ENCODE results near the gene COX4I1. TPM values are rescaled to one million over a fixed set of nuclear protein-coding genes. Genes with fewer than 3 reads are reported as not detected.

COX4I1 gene
- total RNA-seq, 2 experiments from 2014 or later, result 505 to 520 TPM

- H3K27ac Mint-ChIP-seq, result no peak overlapping the region
- no peak overlapping the region for H3K4me3 Mint-ChIP-seq
- ATAC-seq (peak; percentile 8), DNase-seq (no peak)
- H3K4me1 Mint-ChIP-seq (ENCODE audit: low read depth), result peaks cover 9% of the 10 kb centered on the region
- no peaks in the 10 kb centered on the region for H3K36me3 Mint-ChIP-seq (ENCODE audit: low read depth)
- POLR2A ChIA-PET, result interaction anchor here (1.0 to 1.5 kb wide), 3 partner anchors 82 to 195 kb away, joined by 3 to 14 read pairs (median 4); no protein-coding TSS in a partner anchor
- H3K9me3 Mint-ChIP-seq (ENCODE audit: insufficient read depth), result no peaks in the 10 kb centered on the region
- CTCF ChIA-PET, result interaction anchor here (0.6 to 6.6 kb wide), 44 partner anchors 8 to 697 kb away, joined by 3 to 385 read pairs (median 5); partner anchors contain the start of gene IRF8
- H3K27me3 Mint-ChIP-seq (ENCODE audit: low read depth), result peaks cover 3% of the 10 kb centered on the region
These were observed 21.3 kb downstream of the COX4I1 start for GRCh38 chr16:85820604-85821372.

- ATAC-seq (peak; percentile 83), DNase-seq (peak; percentile 84)
- Mint-ChIP-seq H3K4me3 (no peak overlapping the region), H3K9me3 (ENCODE audit: insufficient read depth) (no peaks in the 10 kb centered on the region), H3K27ac (no peak overlapping the region), H3K27me3 (ENCODE audit: low read depth) (peaks cover 3% of the 10 kb centered on the region), H3K4me1 (ENCODE audit: low read depth) (peaks cover 9% of the 10 kb centered on the region), H3K36me3 (ENCODE audit: low read depth) (no peaks in the 10 kb centered on the region)
- ChIA-PET CTCF (interaction anchor here (0.6 to 6.6 kb wide), 53 partner anchors 9 to 696 kb away, joined by 3 to 385 read pairs (median 4); partner anchors contain the start of gene IRF8), POLR2A (interaction anchor here (1.0 to 1.5 kb wide), 3 partner anchors 81 to 194 kb away, joined by 3 to 14 read pairs (median 4); no protein-coding TSS in a partner anchor)
These were observed 22.1 kb downstream of the COX4I1 start for GRCh38 chr16:85821390-85822135.

- CTCF ChIA-PET, result interaction anchor here (0.6 to 6.6 kb wide), 35 partner anchors 9 to 695 kb away, joined by 3 to 385 read pairs (median 5); partner anchors contain the start of gene IRF8
- H3K4me1 Mint-ChIP-seq (ENCODE audit: low read depth), result peaks cover 9% of the 10 kb centered on the region
- H3K36me3 Mint-ChIP-seq (ENCODE audit: low read depth), result no peaks in the 10 kb centered on the region
- POLR2A ChIA-PET, result interaction anchor here (1.0 to 1.5 kb wide), 2 partner anchors 80 to 166 kb away, joined by 4 to 14 read pairs; no protein-coding TSS in a partner anchor
- H3K4me3 Mint-ChIP-seq, result no peak overlapping the region
- peaks cover 6% of the 10 kb centered on the region for H3K27me3 Mint-ChIP-seq (ENCODE audit: low read depth)
- no peak overlapping the region for H3K27ac Mint-ChIP-seq
- DNase-seq (no peak), ATAC-seq (no peak)
- H3K9me3 Mint-ChIP-seq (ENCODE audit: insufficient read depth), result no peaks in the 10 kb centered on the region
These were observed 22.6 kb downstream of the COX4I1 start for GRCh38 chr16:85822145-85822544.

- Mint-ChIP-seq H3K36me3 (ENCODE audit: low read depth) (no peaks in the 10 kb centered on the region), H3K27me3 (ENCODE audit: low read depth) (peaks cover 6% of the 10 kb centered on the region), H3K9me3 (ENCODE audit: insufficient read depth) (no peaks in the 10 kb centered on the region), H3K4me1 (ENCODE audit: low read depth) (peaks cover 9% of the 10 kb centered on the region), H3K27ac (no peak overlapping the region), H3K4me3 (no peak overlapping the region)
- ChIA-PET POLR2A (no interaction called here), CTCF (interaction anchor here (0.7 to 6.6 kb wide), 3 partner anchors 9 to 192 kb away, joined by 3 to 385 read pairs (median 222); no protein-coding TSS in a partner anchor)
- DNase-seq (no peak), ATAC-seq (no peak)
These were observed 23.9 kb downstream of the COX4I1 start for GRCh38 chr16:85823328-85823920.

GRCh38 chr16:85824161-85825135 is 25.0 kb downstream of the COX4I1 start:
- Mint-ChIP-seq H3K27ac (no peak overlapping the region), H3K36me3 (ENCODE audit: low read depth) (no peaks in the 10 kb centered on the region), H3K9me3 (ENCODE audit: insufficient read depth) (no peaks in the 10 kb centered on the region), H3K27me3 (ENCODE audit: low read depth) (peaks cover 15% of the 10 kb centered on the region), H3K4me1 (ENCODE audit: low read depth) (peaks cover 13% of the 10 kb centered on the region), H3K4me3 (no peak overlapping the region)
- DNase-seq, result no peak
- ChIA-PET POLR2A (interaction anchor here (0.6 kb wide), 1 partner anchor 104 kb away, joined by 3 read pairs; no protein-coding TSS in a partner anchor), CTCF (interaction anchor here (5.8 to 6.6 kb wide), 2 partner anchors 167 to 191 kb away, joined by 222 to 385 read pairs; no protein-coding TSS in a partner anchor)
- no peak for ATAC-seq

- ATAC-seq (no peak), DNase-seq (no peak)
- peaks cover 17% of the 10 kb centered on the region for H3K27me3 Mint-ChIP-seq (ENCODE audit: low read depth)
- CTCF ChIA-PET, result no interaction called here
- POLR2A ChIA-PET, result no interaction called here
- no peaks in the 10 kb centered on the region for H3K9me3 Mint-ChIP-seq (ENCODE audit: insufficient read depth)
- no peak overlapping the region for H3K27ac Mint-ChIP-seq
- H3K4me3 Mint-ChIP-seq, result no peak overlapping the region
- H3K36me3 Mint-ChIP-seq (ENCODE audit: low read depth), result no peaks in the 10 kb centered on the region
- peaks cover 16% of the 10 kb centered on the region for H3K4me1 Mint-ChIP-seq (ENCODE audit: low read depth)
These were observed 25.8 kb downstream of the COX4I1 start for GRCh38 chr16:85825326-85825725.

GRCh38 chr16:85826686-85827247 is 27.3 kb downstream of the COX4I1 start:
- Mint-ChIP-seq H3K36me3 (ENCODE audit: low read depth) (no peaks in the 10 kb centered on the region), H3K27me3 (ENCODE audit: low read depth) (peaks cover 26% of the 10 kb centered on the region), H3K9me3 (ENCODE audit: insufficient read depth) (no peaks in the 10 kb centered on the region), H3K27ac (no peak overlapping the region), H3K4me3 (no peak overlapping the region), H3K4me1 (ENCODE audit: low read depth) (peaks cover 12% of the 10 kb centered on the region)
- DNase-seq (no peak), ATAC-seq (no peak)
- ChIA-PET CTCF (no interaction called here), POLR2A (no interaction called here)

GRCh38 chr16:85828166-85828565 is 28.7 kb downstream of the COX4I1 start:
- peaks cover 34% of the 10 kb centered on the region for H3K27me3 Mint-ChIP-seq (ENCODE audit: low read depth)
- no peaks in the 10 kb centered on the region for H3K9me3 Mint-ChIP-seq (ENCODE audit: insufficient read depth)
- ChIA-PET POLR2A (no interaction called here), CTCF (no interaction called here)
- no peak for DNase-seq
- no peaks in the 10 kb centered on the region for H3K36me3 Mint-ChIP-seq (ENCODE audit: low read depth)
- H3K4me3 Mint-ChIP-seq, result no peak overlapping the region
- H3K4me1 Mint-ChIP-seq (ENCODE audit: low read depth), result peaks cover 10% of the 10 kb centered on the region
- H3K27ac Mint-ChIP-seq, result no peak overlapping the region
- ATAC-seq, result no peak

GRCh38 chr16:85829171-85829719 is 29.8 kb downstream of the COX4I1 start:
- CTCF ChIA-PET, result interaction anchor here (1.5 kb wide), 1 partner anchor 158 kb away, joined by 5 read pairs; no protein-coding TSS in a partner anchor
- peaks cover 34% of the 10 kb centered on the region for H3K27me3 Mint-ChIP-seq (ENCODE audit: low read depth)
- DNase-seq (no peak), ATAC-seq (no peak)
- H3K4me1 Mint-ChIP-seq (ENCODE audit: low read depth), result peaks cover 10% of the 10 kb centered on the region
- POLR2A ChIA-PET, result no interaction called here
- no peaks in the 10 kb centered on the region for H3K36me3 Mint-ChIP-seq (ENCODE audit: low read depth)
- no peak overlapping the region for H3K4me3 Mint-ChIP-seq
- H3K27ac Mint-ChIP-seq, result no peak overlapping the region
- H3K9me3 Mint-ChIP-seq (ENCODE audit: insufficient read depth), result no peaks in the 10 kb centered on the region

GRCh38 chr16:85829751-85830445 is 30.4 kb downstream of the COX4I1 start:
- Mint-ChIP-seq H3K27ac (no peak overlapping the region), H3K27me3 (ENCODE audit: low read depth) (peaks cover 34% of the 10 kb centered on the region), H3K4me1 (ENCODE audit: low read depth) (peaks cover 10% of the 10 kb centered on the region), H3K4me3 (no peak overlapping the region), H3K36me3 (ENCODE audit: low read depth) (no peaks in the 10 kb centered on the region), H3K9me3 (ENCODE audit: insufficient read depth) (no peaks in the 10 kb centered on the region)
- ChIA-PET POLR2A (no interaction called here), CTCF (interaction anchor here (1.5 to 3.7 kb wide), 2 partner anchors 9 to 157 kb away, joined by 5 to 13 read pairs; no protein-coding TSS in a partner anchor)
- DNase-seq (no peak), ATAC-seq (no peak)
